Lower lobe of right lung (tissue), 2 donors: Measurements from ENCODE around the gene SRPRA. TPM values are rescaled to one million over a fixed set of nuclear protein-coding genes. Genes with fewer than 3 reads are reported as not detected.

Source experiments
- ATAC-seq, 2 donors: fragments of 200-7000 bp; cut with Tn5 transposase; one replicate each; pipeline ENCODE4 v1.9.1; 2020 to 2022; ENCODE audit warnings: mild to moderate bottlenecking in 2 of 2, moderate library complexity in 2 of 2
- DNase-seq: peaks from one replicate; pipeline ENCODE4 v3.0.0-alpha.2; 2020
- H3K27ac ChIP-seq: fragments of 200-600 bp; one replicate; pipeline ENCODE4 v1.8.0; 2022
- H3K27me3 ChIP-seq: fragments of 200-600 bp; one replicate; pipeline ENCODE4 v1.8.0; 2022; ENCODE audit warnings: low read depth
- H3K36me3 ChIP-seq: fragments of 200-600 bp; one replicate; pipeline ENCODE4 v1.8.0; 2022; ENCODE audit warnings: mild to moderate bottlenecking
- H3K4me1 ChIP-seq: fragments of 200-600 bp; one replicate; pipeline ENCODE4 v1.8.0; 2022
- H3K4me3 ChIP-seq: fragments of 200-600 bp; one replicate; pipeline ENCODE4 v1.8.0; 2022; ENCODE audit warnings: mild to moderate bottlenecking
- H3K9me3 ChIP-seq: fragments of 200-600 bp; one replicate; pipeline ENCODE4 v1.8.0; 2022
- intact Hi-C: fragments of 100-400 bp; cut with DNase I; formaldehyde crosslinking; loops from one replicate; pipeline ENCODE4 v1.11.0; 2022
- total RNA-seq: library from RNA; stranded (reverse); fragmentation: NEBNext Ultra II Directional; extraction: Animal tissue kit (Norgen Biotek cat#: 25700); gene quantifications from one replicate; pipeline ENCODE4 v1.2.1, GENCODE V29; 2021
- TF ChIP-seq, protein P1 (sequence below): fragments of 200-600 bp; IDR thresholded peaks from one replicate; pipeline ENCODE4 v1.8.0; 2022; ENCODE audit warnings: antibody characterized with exemption, mild to moderate bottlenecking
- donor health status: DM: no; HTN: yes; CAD: no; lungs with severe emphysema.

The SRPRA gene
- total RNA-seq, 1 donor from 2014 or later = 108 TPM

GRCh38 chr11:126217491-126217890 lies 51.2 kb downstream of the SRPRA start:
- intact Hi-C loops = no loop called here
- Histone ChIP-seq H3K9me3 (no peaks in the 10 kb centered on the region), H3K4me3 (no peak overlapping the region), H3K27ac (no peak overlapping the region), H3K27me3 (no peaks in the 10 kb centered on the region), H3K36me3 (no peaks in the 10 kb centered on the region), H3K4me1 (peaks cover 25% of the 10 kb centered on the region)
- TF ChIP-seq, protein P1, sequence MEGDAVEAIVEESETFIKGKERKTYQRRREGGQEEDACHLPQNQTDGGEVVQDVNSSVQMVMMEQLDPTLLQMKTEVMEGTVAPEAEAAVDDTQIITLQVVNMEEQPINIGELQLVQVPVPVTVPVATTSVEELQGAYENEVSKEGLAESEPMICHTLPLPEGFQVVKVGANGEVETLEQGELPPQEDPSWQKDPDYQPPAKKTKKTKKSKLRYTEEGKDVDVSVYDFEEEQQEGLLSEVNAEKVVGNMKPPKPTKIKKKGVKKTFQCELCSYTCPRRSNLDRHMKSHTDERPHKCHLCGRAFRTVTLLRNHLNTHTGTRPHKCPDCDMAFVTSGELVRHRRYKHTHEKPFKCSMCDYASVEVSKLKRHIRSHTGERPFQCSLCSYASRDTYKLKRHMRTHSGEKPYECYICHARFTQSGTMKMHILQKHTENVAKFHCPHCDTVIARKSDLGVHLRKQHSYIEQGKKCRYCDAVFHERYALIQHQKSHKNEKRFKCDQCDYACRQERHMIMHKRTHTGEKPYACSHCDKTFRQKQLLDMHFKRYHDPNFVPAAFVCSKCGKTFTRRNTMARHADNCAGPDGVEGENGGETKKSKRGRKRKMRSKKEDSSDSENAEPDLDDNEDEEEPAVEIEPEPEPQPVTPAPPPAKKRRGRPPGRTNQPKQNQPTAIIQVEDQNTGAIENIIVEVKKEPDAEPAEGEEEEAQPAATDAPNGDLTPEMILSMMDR = no peak
- no peak for ATAC-seq
- DNase-seq = no peak

GRCh38 chr11:126216526-126217305 lies 52.0 kb downstream of the SRPRA start:
- Histone ChIP-seq H3K27me3 (no peaks in the 10 kb centered on the region), H3K4me1 (peaks cover 30% of the 10 kb centered on the region)

GRCh38 chr11:126214841-126215240 lies 53.9 kb downstream of the SRPRA start:
- peaks cover under 1% of the 10 kb centered on the region for H3K36me3 ChIP-seq
- intact Hi-C loops = no loop called here
- peak overlapping the region; percentile 1 for H3K27ac ChIP-seq
- peaks cover 36% of the 10 kb centered on the region for H3K4me1 ChIP-seq
- H3K27me3 ChIP-seq = no peaks in the 10 kb centered on the region
- H3K9me3 ChIP-seq = no peaks in the 10 kb centered on the region
- H3K4me3 ChIP-seq = peak overlapping the region; percentile 10
- ATAC-seq (peak in 1 of 2 donors; percentile 41), DNase-seq (no peak)
- TF ChIP-seq, protein P1 = no peak

More at GRCh38 chr11:126216526-126217305, 52.0 kb downstream of the SRPRA start:
- intact Hi-C loops = no loop called here
- Histone ChIP-seq H3K27ac (no peak overlapping the region), H3K4me3 (no peak overlapping the region), H3K36me3 (no peaks in the 10 kb centered on the region), H3K9me3 (no peaks in the 10 kb centered on the region)
- no peak for DNase-seq
- TF ChIP-seq, protein P1 = no peak
- ATAC-seq = no peak

- Histone ChIP-seq H3K4me3 (peak overlapping the region; percentile 10), H3K36me3 (peaks cover 4% of the 10 kb centered on the region), H3K27me3 (no peaks in the 10 kb centered on the region), H3K27ac (peak overlapping the region; percentile 1), H3K9me3 (no peaks in the 10 kb centered on the region), H3K4me1 (peaks cover 36% of the 10 kb centered on the region)
- ATAC-seq = no peak
- intact Hi-C loops = no loop called here
- TF ChIP-seq, protein P1 = no peak
- no peak for DNase-seq
These were observed 54.3 kb downstream of the SRPRA start for GRCh38 chr11:126214441-126214840.

Other genes with a start within 250 kb of the SRPRA start
- gene CDON, start 206.0 kb downstream of the SRPRA start, total RNA-seq = 18.5 TPM
- 25.8 TPM for gene RPUSD4, start 57.2 kb downstream of the SRPRA start, total RNA-seq
- 35.2 TPM for gene FAM118B, start 57.1 kb downstream of the SRPRA start, total RNA-seq
- gene FOXRED1, start 259 bp upstream of the SRPRA start, total RNA-seq = 16.6 TPM
- gene TIRAP, start 14.2 kb upstream of the SRPRA start, total RNA-seq = 15.2 TPM
- gene DCPS, start 35.2 kb upstream of the SRPRA start, total RNA-seq = 14.7 TPM
- gene ST3GAL4, start 86.8 kb upstream of the SRPRA start, total RNA-seq = 26.2 TPM